GM12891 (cell line): ENCODE measurements around the gene CFAP52.

ENCODE experiments used
- PAX5 ChIP-seq: IDR thresholded peaks from 2 replicates; pipeline ENCODE4 v1.6.1; 2011; ENCODE audit warnings: low read length, moderate library complexity, mild to moderate bottlenecking; ENCODE audit not compliant: insufficient read depth, severe bottlenecking
- POLR2A ChIP-seq: IDR thresholded peaks from 2 replicates; pipeline ENCODE4 v1.6.1; 2011; ENCODE audit warnings: low read depth, low read length, control low read depth
- POLR2AphosphoS5 ChIP-seq: IDR thresholded peaks from 2 replicates; pipeline ENCODE4 v1.6.1; 2011; ENCODE audit warnings: low read depth, low read length, control low read depth
- POU2F2 ChIP-seq: IDR thresholded peaks from 2 replicates; pipeline ENCODE4 v1.6.1; 2011; ENCODE audit warnings: low read depth, mild to moderate bottlenecking, control low read depth, low read length, moderate library complexity
- SPI1 ChIP-seq: IDR thresholded peaks from 2 replicates; pipeline ENCODE4 v1.6.1; 2011; ENCODE audit warnings: low read depth, low read length, control low read depth
- TAF1 ChIP-seq: IDR thresholded peaks from 2 replicates; pipeline ENCODE4 v1.6.1; 2011; ENCODE audit warnings: low read depth, low read length, control low read depth

DNA sequence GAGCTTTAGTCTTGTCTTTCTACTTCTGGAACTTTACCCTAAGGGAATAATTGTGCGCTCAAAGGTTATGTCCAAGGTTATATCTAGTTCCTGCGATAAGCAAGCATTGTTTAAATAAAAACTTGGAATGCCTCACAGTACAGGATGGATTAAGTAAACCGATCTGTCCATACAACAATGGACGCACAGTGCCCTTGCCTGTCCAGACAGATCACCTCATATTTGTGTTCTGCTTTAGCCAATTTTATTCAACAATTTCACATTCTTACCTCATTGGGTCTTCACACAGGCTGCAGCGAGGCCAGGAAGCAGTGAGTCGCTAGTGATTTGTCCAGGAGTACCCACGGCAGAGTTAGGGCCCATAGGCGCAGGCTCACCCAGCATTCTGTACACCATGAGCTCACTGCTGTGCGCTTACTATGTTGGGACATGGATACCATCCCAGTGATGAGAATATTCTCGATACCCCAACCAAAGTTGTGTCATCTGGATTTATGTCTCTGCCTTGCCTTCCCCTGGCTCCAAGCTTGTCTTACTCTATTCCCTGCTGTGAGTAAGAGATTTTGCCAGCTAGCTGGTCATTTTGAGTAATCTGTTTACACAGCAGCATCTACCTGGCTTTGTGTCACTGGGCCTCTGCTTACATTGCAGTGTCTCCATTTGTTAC is 108.6 kb downstream of the CFAP52 start:
- TF ChIP-seq POLR2AphosphoS5 (no peak), POLR2A (no peak), SPI1 (no peak), PAX5 (no peak), TAF1 (no peak), POU2F2 (no peak)
